HepG2 (cell line): ENCODE measurements around the gene STAT6. TPM values are rescaled to one million over a fixed set of nuclear protein-coding genes. Genes with fewer than 3 reads are reported as not detected.
A peak's percentile ranks its signal among the peaks of the same experiment; 100 is the strongest.

ENCODE experiments used
- ARID2 ChIP-seq: sonication (generic); formaldehyde crosslinking; IDR thresholded peaks from 2 replicates; pipeline ENCODE4 v1.8.1; 2022; ENCODE audit warnings: mild to moderate bottlenecking, missing genetic modification reagents, borderline replicate concordance
- E2F1 ChIP-seq: sonication (generic); formaldehyde crosslinking; IDR thresholded peaks from 2 replicates; pipeline ENCODE4 v1.5.0; 2020; ENCODE audit warnings: missing genetic modification reagents
- GMEB2 ChIP-seq: IDR thresholded peaks from 2 replicates; pipeline ENCODE4 v1.6.1; 2016; ENCODE audit warnings: missing biosample characterization, missing genetic modification reagents, low read depth
- HBP1 ChIP-seq: IDR thresholded peaks from 2 replicates; pipeline ENCODE4 v1.6.1; 2016; ENCODE audit warnings: low read depth, control low read depth
- HMG20B ChIP-seq: conservative IDR thresholded peaks from 2 replicates; pipeline ENCODE4 v1.6.1; 2016; ENCODE audit warnings: missing genetic modification reagents, missing compliant biosample characterization
- HOMEZ ChIP-seq: IDR thresholded peaks from 2 replicates; pipeline ENCODE4 v1.6.1; 2016; ENCODE audit warnings: low read depth
- MXI1 ChIP-seq: IDR thresholded peaks from 3 replicates; pipeline ENCODE4 v1.6.1; 2012; ENCODE audit warnings: low read depth, low read length, inconsistent platforms, borderline replicate concordance
- NFYB ChIP-seq: sonication (generic); formaldehyde crosslinking; IDR thresholded peaks from 2 replicates; pipeline ENCODE4 v1.4.0; 2020; ENCODE audit warnings: missing genetic modification reagents
- PATZ1 ChIP-seq: sonication (generic); formaldehyde crosslinking; IDR thresholded peaks from 2 replicates; pipeline ENCODE4 v1.4.0; 2020; ENCODE audit warnings: missing genetic modification reagents
- POLR2AphosphoS5 ChIP-seq: IDR thresholded peaks from 2 replicates; pipeline ENCODE4 v1.6.1; 2012; ENCODE audit warnings: low read depth, low read length
- PPARG ChIP-seq: conservative IDR thresholded peaks from 2 replicates; pipeline ENCODE4 v1.6.1; 2016; ENCODE audit warnings: missing biosample characterization, missing genetic modification reagents
- SIX1 ChIP-seq: sonication (generic); formaldehyde crosslinking; IDR thresholded peaks from 2 replicates; pipeline ENCODE4 v1.4.0; 2020; ENCODE audit warnings: missing genetic modification reagents, borderline replicate concordance
- YEATS4 ChIP-seq: sonication (generic); formaldehyde crosslinking; IDR thresholded peaks from 2 replicates; pipeline ENCODE4 v1.4.0; 2020; ENCODE audit warnings: missing genetic modification reagents, borderline replicate concordance
- ZBTB4 ChIP-seq: sonication (generic); formaldehyde crosslinking; IDR thresholded peaks from 2 replicates; pipeline ENCODE4 v1.4.0; 2020; ENCODE audit warnings: missing genetic modification reagents, mild to moderate bottlenecking, borderline replicate concordance
- ZNF121 ChIP-seq: sonication (generic); formaldehyde crosslinking; IDR thresholded peaks from 2 replicates; pipeline ENCODE4 v1.5.0; 2020; ENCODE audit warnings: mild to moderate bottlenecking, missing genetic modification reagents
- ZNF451 ChIP-seq: sonication (generic); formaldehyde crosslinking; IDR thresholded peaks from 2 replicates; pipeline ENCODE4 v1.5.0; 2020; ENCODE audit warnings: mild to moderate bottlenecking, missing genetic modification reagents
- ZNF709 ChIP-seq: sonication (generic); formaldehyde crosslinking; IDR thresholded peaks from 2 replicates; pipeline ENCODE4 v1.5.0; 2020; ENCODE audit warnings: mild to moderate bottlenecking, missing genetic modification reagents
- ZNF891 ChIP-seq: sonication (generic); formaldehyde crosslinking; IDR thresholded peaks from 2 replicates; pipeline ENCODE4 v1.5.0; 2020; ENCODE audit warnings: mild to moderate bottlenecking, missing genetic modification reagents
- polyA plus RNA-seq, 8 experiments: library from polyadenylated mRNA; depleted of rRNA in 3 of 8; stranded (reverse) in 7 of 8; unstranded in 1 of 8; fragments of >200 nt; fragmentation: Illumina TruSeq in 4 of 8; extraction: Trizol in 4 of 8; gene quantifications; 2 replicates each; pipeline versions ENCODE4 v1.2.1 to v1.2.3, GENCODE V29; 2011 to 2016; ENCODE audit warnings: low read depth in 4 of 8, missing spikeins in 1 of 8, mixed read lengths in 1 of 8; ENCODE audit not compliant: insufficient read depth in 1 of 8
- total RNA-seq, 5 experiments: library from RNA; depleted of rRNA; stranded (reverse); fragments of >200 nt; fragmentation: Illumina TruSeq; extraction: Trizol; gene quantifications; 2 replicates each; pipeline ENCODE4 v1.2.3, GENCODE V29; 2016; ENCODE audit warnings: low read depth in 1 of 5

The STAT6 gene
- total and polyA plus RNA-seq, 2 of the 13 experiments (the other 11 are each of a cell fraction or from before 2014, with no cell fraction given), result 28.0 to 62.2 TPM

- TF ChIP-seq ZNF121 (CRISPR knock-in tag), result no peak
- TF ChIP-seq ZNF451, result peak; percentile 69; the same call in 1 of the 2 replicates
- TF ChIP-seq ZNF891 (CRISPR knock-in tag), result no peak
- TF ChIP-seq HMG20B (CRISPR knock-in tag), result no peak
- no peak; the same call in 2 of the 3 replicates for TF ChIP-seq MXI1
- TF ChIP-seq GMEB2 (CRISPR knock-in tag), result no peak
- TF ChIP-seq PATZ1 (CRISPR knock-in tag), result peak; percentile 84; the same call in 1 of the 2 replicates
- no peak for TF ChIP-seq ZNF709 (CRISPR knock-in tag)
- TF ChIP-seq NFYB (CRISPR knock-in tag), result no peak; the same call in 1 of the 2 replicates
- peak; percentile 70 for TF ChIP-seq YEATS4
- no peak; the same call in 1 of the 2 replicates for TF ChIP-seq HOMEZ
- TF ChIP-seq ARID2 (CRISPR knock-in tag), result no peak
- no peak; the same call in 1 of the 2 replicates for TF ChIP-seq SIX1
- TF ChIP-seq E2F1 (CRISPR knock-in tag), result no peak; the same call in 1 of the 2 replicates
- TF ChIP-seq PPARG, result no peak
- TF ChIP-seq HBP1 (CRISPR knock-in tag), result no peak
- TF ChIP-seq ZBTB4, result no peak
- peak; percentile 74 for TF ChIP-seq POLR2AphosphoS5
Observed at GRCh38 chr12:57127726-57128518, 16.8 kb upstream of the STAT6 start, which contains the start of gene LRP1 (continued).
